MCF 10A (cell line): Measurements from ENCODE around the gene ARNT2. TPM values are rescaled to one million over a fixed set of nuclear protein-coding genes. Genes with fewer than 3 reads are reported as not detected.

Source experiments
- BruUV-seq: library from RNA; stranded (reverse); fragments of 400-500 nt; replicated peaks from 2 replicates; lab custom pipeline; 2021; lab: Mats Ljungman, UMichigan
- CTCF ChIA-PET: fragments of 300-600 bp; sonication (Branson Sonifier 250); formaldehyde crosslinking; extraction: SDS; loops from one replicate; lab custom pipeline; 2021; ENCODE audit warnings: antibody characterized with exemption, inconsistent platforms; lab: Yijun Ruan, JAX
- POLR2A ChIA-PET: fragments of 300-600, 350-650 bp; sonication (Branson Sonifier 250); formaldehyde crosslinking; extraction: SDS; loops from one replicate; lab custom pipeline; 2020; ENCODE audit warnings: antibody characterized with exemption, inconsistent platforms; lab: Yijun Ruan, JAX
- DNase-seq: peaks from one replicate; pipeline ENCODE4 v3.0.0-alpha.2; 2018; ENCODE audit not compliant: unreplicated experiment
- H3K27ac Mint-ChIP-seq: one replicate; pipeline ENCODE4 v1.8.0; 2022; ENCODE audit warnings: mild to moderate bottlenecking, low read depth, mixed read lengths; ENCODE audit not compliant: unreplicated experiment
- H3K27me3 Mint-ChIP-seq: one replicate; pipeline ENCODE4 v1.8.0; 2022; ENCODE audit warnings: mixed read lengths; ENCODE audit not compliant: insufficient read depth, unreplicated experiment
- H3K36me3 Mint-ChIP-seq: one replicate; pipeline ENCODE4 v1.8.0; 2022; ENCODE audit warnings: mild to moderate bottlenecking, moderate library complexity, mixed read lengths; ENCODE audit not compliant: insufficient read depth, unreplicated experiment
- H3K4me1 Mint-ChIP-seq: one replicate; pipeline ENCODE4 v1.8.0; 2022; ENCODE audit warnings: mixed read lengths; ENCODE audit not compliant: insufficient read depth, unreplicated experiment
- H3K4me3 Mint-ChIP-seq: one replicate; pipeline ENCODE4 v1.8.0; 2022; ENCODE audit warnings: mild to moderate bottlenecking, moderate library complexity, mixed read lengths; ENCODE audit not compliant: unreplicated experiment
- H3K9me3 Mint-ChIP-seq: one replicate; pipeline ENCODE4 v1.8.0; 2022; ENCODE audit warnings: mixed read lengths; ENCODE audit not compliant: unreplicated experiment
- CTCF ChIP-seq: fragments of 200-600 bp; IDR thresholded peaks from one replicate; pipeline ENCODE4 v1.8.0; 2022; ENCODE audit warnings: antibody characterized with exemption, mild to moderate bottlenecking; ENCODE audit not compliant: unreplicated experiment
- intact Hi-C: fragments of 100-400 bp; cut with micrococcal nuclease; formaldehyde crosslinking; loops from 2 replicates; pipeline ENCODE4 v1.14.1; 2022
- total RNA-seq: library from RNA; stranded (reverse); gene quantifications from 2 replicates; pipeline ENCODE4 v1.2.3, GENCODE V29; 2022

ARNT2 gene
- total RNA-seq, 1 experiment from 2014 or later: 1.6 TPM

GRCh38 chr15:80604583-80605575 lies 200.7 kb downstream of the ARNT2 start:
- Mint-ChIP-seq H3K36me3 (no peaks in the 10 kb centered on the region), H3K27me3 (no peaks in the 10 kb centered on the region), H3K9me3 (peaks cover 6% of the 10 kb centered on the region), H3K27ac (no peak overlapping the region), H3K4me1 (peaks cover 26% of the 10 kb centered on the region), H3K4me3 (no peak overlapping the region)
- peak; percentile 60 for DNase-seq
- POLR2A ChIA-PET: interaction anchor here (0.7 to 1.9 kb wide), 11 partner anchors 9 to 389 kb away, joined by 3 to 9 read pairs (median 5); no protein-coding TSS in a partner anchor
- intact Hi-C loops: no loop called here
- CTCF ChIA-PET: interaction anchor here (0.7 to 2.2 kb wide), 5 partner anchors 9 to 173 kb away, joined by 3 to 8 read pairs (median 6); no protein-coding TSS in a partner anchor
- TF ChIP-seq CTCF: no peak
- no TSS peak for BruUV-seq

- Mint-ChIP-seq H3K36me3 (no peaks in the 10 kb centered on the region), H3K27me3 (no peaks in the 10 kb centered on the region), H3K4me3 (no peak overlapping the region), H3K4me1 (peaks cover 27% of the 10 kb centered on the region), H3K27ac (no peak overlapping the region), H3K9me3 (no peaks in the 10 kb centered on the region)
- BruUV-seq: no TSS peak
- intact Hi-C loops: no loop called here
- ChIA-PET POLR2A (interaction anchor here (0.6 to 1.9 kb wide), 5 partner anchors 8 to 91 kb away, joined by 3 to 9 read pairs (median 6); no protein-coding TSS in a partner anchor), CTCF (interaction anchor here (0.6 to 2.2 kb wide), 4 partner anchors 8 to 89 kb away, joined by 3 to 8 read pairs (median 4); partner anchors contain the start of gene ABHD17C)
- no peak for TF ChIP-seq CTCF
- no peak for DNase-seq
Observed at GRCh38 chr15:80605591-80606150, 201.5 kb downstream of the ARNT2 start.

- H3K27ac Mint-ChIP-seq: no peak overlapping the region
- TF ChIP-seq CTCF: no peak
- no peaks in the 10 kb centered on the region for H3K9me3 Mint-ChIP-seq
- BruUV-seq: no TSS peak
- DNase-seq: no peak
- CTCF ChIA-PET: interaction anchor here (0.6 to 1.0 kb wide), 4 partner anchors 53 to 500 kb away, joined by 3 to 4 read pairs (median 3); no protein-coding TSS in a partner anchor
- H3K27me3 Mint-ChIP-seq: no peaks in the 10 kb centered on the region
- intact Hi-C loops: no loop called here
- no peaks in the 10 kb centered on the region for H3K36me3 Mint-ChIP-seq
- peaks cover 27% of the 10 kb centered on the region for H3K4me1 Mint-ChIP-seq
- H3K4me3 Mint-ChIP-seq: no peak overlapping the region
- POLR2A ChIA-PET: interaction anchor here (0.7 to 4.5 kb wide), 3 partner anchors 19 to 29 kb away, joined by 4 to 35 read pairs (median 18); no protein-coding TSS in a partner anchor
Observed at GRCh38 chr15:80606511-80607071, 202.4 kb downstream of the ARNT2 start.
